Body of pancreas (tissue), 4 donors: ENCODE data around the gene STT3A.

Experiments used
- CTCF ChIP-seq, 7 experiments: fragments of 450-650 bp in 4 of 7; fragments of 200-600 bp in 3 of 7; sonication (generic) in 3 of 7; IDR thresholded peaks; one replicate each; pipeline ENCODE4 v1.5.1; 2016 to 2019; ENCODE audit warnings: antibody characterized with exemption in 7 of 7
- POLR2A ChIP-seq, 3 donors: fragments of 450-650 bp; IDR thresholded peaks; one replicate each; pipeline ENCODE4 v1.6.1; 2016; ENCODE audit warnings: antibody characterized with exemption in 3 of 3, mild to moderate bottlenecking in 2 of 3

GRCh38 chr11:125562430-125562829 is 30.2 kb upstream of the STT3A start:
- no peak for TF ChIP-seq CTCF (IDR thresholded peaks at IDR 0.05)
- TF ChIP-seq POLR2A (IDR thresholded peaks at IDR 0.05): no peak
